HCEC 1CT (cell line): ENCODE data around the gene FOS.

Experiments
- DNase-seq: peaks from one replicate; pipeline ENCODE4 v3.0.0-alpha.2; 2017

Gene FOS

GRCh38 chr14:75252254-75252837 lies 26.3 kb upstream of the FOS start:
- no peak for DNase-seq

DNA sequence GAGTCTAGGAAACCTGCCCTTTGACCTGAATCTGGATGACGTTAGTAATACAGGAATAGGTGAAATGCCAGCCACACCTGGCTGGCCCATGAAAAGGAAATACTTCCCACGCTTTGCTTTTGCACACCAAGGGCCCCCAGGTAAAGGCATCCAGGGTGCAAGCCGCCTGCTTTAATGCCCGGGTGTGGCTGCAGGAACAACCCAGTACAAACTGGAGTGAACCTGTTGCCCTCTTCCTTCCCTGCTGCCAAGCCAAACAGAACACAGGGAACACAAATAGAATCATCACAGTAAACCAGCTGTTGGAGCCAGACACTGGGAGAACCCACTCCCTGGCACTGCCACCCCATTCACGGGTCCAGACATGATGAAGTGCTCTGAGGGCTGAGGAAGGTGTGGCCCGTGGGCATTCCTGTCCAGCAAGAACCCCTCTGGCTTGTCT lies 24.2 kb upstream of the FOS start:
- no peak for DNase-seq

DNA sequence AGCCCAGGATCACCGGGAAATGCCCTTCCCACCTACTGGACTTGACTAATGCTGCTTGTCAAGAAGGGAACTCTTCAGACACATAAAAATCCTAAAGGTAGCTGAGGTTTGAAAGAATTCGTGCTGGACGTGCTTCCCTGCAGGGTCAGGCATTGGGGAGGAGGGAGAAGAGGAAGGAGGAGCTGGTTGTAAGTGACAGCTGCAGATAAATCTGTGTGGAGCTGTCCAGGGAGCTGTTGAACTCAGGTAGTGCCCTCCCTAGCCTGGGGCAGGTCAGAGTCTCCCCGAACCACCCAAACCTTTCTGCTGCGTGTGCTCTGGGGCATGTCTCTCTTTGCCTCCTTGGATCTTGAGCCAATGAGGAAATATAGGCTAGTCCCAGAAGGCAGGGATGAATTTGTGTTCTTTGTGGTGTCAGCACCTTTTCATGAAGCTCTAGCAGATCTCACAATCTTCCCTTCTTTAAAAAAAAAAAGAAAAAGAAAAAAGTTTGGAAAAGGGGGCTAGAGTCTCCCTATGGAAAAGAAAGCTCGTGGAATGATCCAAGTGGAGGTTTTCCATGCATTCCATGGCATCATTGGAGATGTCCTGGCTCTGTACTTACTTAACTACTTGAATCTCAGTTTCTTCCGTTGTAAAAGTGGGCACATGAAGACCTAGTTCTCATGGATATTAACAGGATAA lies 23.6 kb upstream of the FOS start:
- DNase-seq: no peak

- DNase-seq: peak; percentile 26
Measured at GRCh38 chr14:75258079-75258802, 20.4 kb upstream of the FOS start.

GRCh38 chr14:75258803-75259509 lies 19.7 kb upstream of the FOS start:
- peak; percentile 99 for DNase-seq

DNA sequence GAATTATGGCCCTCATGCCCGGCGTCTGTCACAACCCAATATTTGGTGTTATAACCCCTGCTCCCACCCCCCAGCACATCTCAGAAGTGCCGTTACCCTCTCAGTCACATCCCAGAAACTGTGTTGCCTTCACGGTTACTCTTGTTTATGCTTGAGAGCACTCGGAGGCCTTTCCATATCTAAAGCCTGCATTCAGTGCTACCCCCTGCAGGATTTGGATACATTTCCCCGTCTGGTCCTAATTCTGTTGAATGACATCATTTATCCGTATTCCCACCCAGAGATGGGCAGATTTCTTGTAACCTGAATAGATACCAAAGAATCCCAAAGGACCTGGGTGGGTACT lies 19.1 kb upstream of the FOS start:
- peak; percentile 52 for DNase-seq

- DNase-seq: no peak
Measured at GRCh38 chr14:75260025-75260763, 18.4 kb upstream of the FOS start.

DNA sequence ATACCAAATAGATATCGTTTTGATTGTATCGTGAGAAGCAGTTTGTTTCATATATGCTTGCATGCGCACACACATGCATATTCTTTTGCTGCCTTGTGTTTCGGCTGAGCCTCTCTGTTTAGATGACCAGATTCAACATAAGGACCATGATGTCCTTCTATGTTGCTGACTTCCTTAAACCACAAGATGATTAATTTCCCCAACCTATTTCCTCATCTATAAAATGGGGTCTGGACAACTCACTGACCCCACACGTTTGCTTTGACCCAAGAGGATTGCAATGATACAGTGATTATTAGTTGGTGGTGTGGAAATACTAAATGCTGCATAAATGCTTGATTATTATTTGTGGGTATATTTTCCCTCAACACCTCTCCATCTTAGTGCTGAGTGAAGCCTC lies 16.8 kb upstream of the FOS start:
- no peak for DNase-seq

DNA sequence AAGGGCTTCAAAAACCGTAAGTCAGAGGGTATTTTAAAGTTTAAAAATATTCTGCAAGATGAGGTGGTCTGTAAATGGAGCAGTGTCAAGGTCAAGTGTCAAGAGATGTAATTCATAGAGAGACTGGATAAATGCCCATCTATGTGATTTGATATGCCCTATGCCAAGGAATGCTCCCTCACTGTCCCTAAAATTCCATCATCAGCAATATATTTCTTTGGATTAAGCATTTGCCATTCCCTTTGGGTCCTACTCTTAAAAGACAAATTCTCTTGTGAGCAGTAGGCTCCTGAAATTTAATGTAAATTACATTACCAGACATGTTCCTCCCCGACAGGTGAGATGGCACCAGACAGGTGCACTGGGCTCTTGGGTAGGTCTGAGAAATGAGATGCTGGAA lies 16.0 kb upstream of the FOS start:
- no peak for DNase-seq

GRCh38 chr14:75264036-75264435 lies 14.6 kb upstream of the FOS start:
- no peak for DNase-seq

DNA sequence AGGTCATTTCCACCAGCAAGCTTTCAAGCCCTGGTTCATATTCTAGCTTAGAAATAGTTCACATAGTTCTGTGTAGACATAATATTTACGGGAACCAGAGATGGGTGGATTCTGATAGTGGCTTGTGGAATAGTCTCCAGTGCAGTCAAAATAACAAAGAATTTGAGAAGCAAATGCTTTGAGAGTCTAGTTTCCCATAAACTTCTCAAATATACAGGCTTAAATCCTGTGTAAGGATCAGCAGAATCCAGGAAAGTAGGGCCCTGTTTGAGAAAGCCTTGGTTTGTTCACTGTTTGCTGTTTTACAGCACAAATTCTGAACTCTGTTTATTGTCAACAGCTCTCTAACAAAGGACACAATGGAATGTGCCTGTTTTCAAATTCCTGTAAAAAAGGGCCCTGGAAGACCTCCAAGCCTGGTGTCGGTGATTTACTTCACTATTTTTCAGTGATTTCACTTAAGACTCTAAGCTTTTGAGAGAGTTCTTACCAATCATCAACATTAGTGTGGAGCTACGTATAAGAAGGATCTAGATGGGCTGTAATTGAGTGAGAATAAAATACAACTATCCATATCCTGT lies 11.4 kb upstream of the FOS start:
- no peak for DNase-seq

DNA sequence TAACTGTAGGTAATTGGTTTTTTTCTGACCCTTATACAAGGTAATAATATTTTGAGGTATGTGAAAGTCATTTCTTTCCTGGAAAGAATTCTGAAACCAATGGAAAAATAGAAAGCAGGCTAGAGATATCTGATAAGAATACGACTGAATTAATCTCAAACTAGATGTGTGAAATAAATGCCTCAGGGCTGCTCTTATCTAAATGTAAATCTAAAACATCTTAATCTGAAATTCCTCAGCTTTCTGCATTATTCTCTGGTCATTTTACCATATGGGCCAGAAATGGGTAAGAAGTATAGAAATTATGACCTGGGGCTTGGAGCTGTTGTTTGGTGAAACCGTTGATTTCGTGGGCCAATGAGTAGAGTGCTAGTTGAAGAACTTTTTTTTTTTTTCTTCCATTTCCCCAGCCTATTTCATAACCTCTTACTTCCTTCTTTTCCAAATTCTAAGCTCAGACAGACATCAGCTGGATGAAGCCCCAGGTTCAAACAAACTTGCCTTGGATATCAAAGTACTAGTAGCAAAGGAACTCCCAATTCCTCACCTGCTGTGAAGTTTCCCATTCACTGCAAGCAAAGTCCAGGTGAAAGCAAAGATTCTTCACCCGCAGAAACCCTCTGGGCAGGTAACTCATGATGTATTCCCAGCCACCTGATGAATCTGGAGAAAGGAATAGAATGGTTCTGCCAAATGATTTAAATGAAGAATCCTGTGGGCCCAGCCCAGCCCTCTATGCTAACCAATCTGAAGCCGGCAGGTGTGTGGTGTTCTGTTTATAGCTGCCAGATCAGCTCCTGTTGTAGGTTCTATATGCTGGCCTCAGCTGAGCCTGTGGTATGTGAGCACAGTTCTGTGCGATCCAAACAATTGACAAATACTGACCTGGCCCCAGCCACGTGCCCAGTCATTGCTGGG lies 9.7 kb upstream of the FOS start:
- no peak for DNase-seq

DNA sequence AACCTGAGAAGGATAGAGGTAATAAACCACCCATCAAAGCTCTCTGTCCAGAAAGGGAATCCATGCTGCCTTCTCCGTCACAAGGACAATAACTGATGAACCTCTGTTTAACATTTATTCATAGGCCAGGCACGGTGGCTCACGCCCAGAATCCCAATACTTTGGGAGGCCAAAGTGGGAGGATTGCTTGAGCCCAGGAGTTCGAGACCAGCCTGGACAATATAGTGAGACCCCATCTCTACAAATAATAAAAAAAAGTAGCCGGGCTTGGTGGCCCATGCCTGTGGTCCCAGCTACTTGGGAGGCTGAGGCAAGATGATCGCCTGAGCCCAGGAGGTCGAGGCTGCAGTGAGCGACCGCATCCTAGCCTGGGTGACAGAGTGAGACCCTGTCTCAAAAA lies 7.1 kb upstream of the FOS start:
- no peak for DNase-seq

GRCh38 chr14:75273272-75274049 lies 5.2 kb upstream of the FOS start:
- peak; percentile 91 for DNase-seq

GRCh38 chr14:75274050-75274898 lies 4.4 kb upstream of the FOS start:
- DNase-seq: no peak

- peak; percentile 78 for DNase-seq
Measured at GRCh38 chr14:75274899-75275569, 3.6 kb upstream of the FOS start.

DNA sequence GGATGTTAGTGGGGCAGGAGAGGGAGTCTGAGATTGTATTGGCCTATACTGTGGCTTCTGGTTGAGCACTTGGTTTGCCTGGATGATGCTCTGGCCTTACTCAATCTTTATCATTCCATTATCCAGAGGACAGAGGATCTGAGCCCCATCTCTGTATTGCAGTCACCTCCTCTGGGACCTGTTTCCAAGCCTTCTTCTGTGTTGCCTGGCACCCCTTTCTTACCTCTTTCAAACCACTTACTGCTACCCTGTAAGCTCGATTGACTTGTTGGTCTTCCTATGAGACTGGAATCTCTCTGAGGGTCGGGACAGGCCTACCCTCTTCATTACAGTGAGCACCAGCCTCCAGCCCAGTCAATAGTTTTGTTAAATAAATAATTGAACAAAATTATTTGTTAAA lies 3.0 kb upstream of the FOS start:
- DNase-seq: no peak

DNA sequence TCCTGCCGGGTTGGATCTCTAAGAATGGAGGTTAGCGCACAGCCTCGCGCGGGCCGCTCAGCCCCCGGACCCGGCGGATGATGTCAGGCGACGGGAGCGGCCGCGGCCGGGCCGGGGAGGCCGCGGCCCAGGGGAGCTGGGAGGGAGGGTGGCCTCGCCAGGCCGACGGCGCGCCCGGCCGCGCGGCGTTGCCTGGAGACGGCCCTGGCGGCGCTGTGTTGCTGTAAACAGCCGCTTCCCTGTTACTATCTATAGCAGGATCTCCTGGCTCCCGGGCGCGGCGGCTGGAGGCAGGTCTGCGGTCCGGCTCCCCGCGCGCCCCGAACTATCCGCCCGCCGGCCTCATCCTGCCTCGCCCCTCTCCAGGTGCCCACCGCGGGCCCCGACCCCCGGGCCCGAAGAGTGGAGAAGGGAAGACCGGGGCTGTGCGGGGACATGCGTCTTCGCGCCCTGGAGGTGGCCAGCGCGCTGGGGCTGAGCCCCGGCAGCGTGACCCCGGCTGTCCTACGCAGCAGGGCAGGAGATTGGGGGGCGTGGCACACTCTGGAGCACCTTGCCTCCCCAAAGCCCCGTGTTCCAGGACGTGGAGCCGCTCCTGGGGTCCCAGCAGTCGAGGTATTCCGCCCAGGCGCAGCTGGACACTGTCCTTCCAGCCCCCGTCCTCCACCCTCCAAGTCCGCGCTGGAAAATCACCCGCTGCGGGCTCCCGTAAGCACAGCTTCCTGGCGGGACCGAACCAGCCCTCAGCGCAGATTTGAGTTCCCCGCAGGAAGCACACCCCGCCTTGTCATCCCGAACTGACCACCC lies 1.4 kb upstream of the FOS start:
- DNase-seq: peak; percentile 90
